Measurements from ENCODE around the gene ZNF823.
"Not testable (repeated sequence)": the region's sequence is repeated elsewhere in the genome, so short reads cannot be mapped to it uniquely, and the experiment has no call there.

Gene ZNF823

DNA sequence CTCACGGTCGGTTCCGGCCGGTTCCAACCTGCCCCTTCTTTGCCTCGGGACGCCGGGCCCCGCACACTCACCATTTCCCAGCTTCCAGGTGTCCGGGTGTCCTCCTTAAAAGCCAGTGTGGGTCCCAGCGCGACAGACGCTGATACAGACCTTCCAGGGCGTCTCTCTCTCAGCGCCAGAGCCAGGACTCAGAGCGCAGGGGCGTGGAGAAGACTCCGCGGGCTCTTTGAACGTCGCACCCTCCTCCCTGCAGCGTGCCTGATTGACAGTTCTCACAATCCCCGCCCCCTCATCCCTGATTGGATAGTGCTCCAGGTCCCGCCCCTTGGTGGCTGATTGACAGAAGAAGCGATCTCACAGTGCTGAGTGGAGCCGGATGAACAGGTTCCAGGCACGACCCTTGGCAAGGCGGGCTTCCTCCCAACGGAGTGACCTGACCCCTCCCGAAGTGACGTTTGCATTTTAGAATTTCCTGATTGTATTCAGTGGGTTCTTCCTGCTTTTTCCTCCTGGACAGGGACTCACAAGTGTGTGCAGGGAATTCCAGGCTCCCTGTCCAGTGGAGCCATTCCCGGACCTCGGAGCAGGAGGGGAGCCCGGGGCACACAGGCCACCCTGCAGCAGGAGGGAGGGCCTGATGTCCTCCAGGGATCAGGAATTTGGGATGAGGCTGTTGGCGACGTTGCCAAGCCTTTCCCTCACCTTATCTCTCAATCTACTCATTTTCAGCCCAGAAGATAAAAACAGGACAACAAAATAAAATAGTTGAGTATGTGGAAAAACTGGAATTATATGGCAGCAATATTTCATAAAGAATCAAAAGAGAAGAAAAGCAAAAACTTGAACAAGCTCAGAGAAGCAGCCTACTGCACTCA lies at the start of gene ZNF823:
Gene ZNF823, minus strand, starts transcription at position 201 of the 875 bp plus-strand sequence. Its CDS starts 127 bp downstream, at position 74.
- peak; percentile 100 for DNase-seq

DNA sequence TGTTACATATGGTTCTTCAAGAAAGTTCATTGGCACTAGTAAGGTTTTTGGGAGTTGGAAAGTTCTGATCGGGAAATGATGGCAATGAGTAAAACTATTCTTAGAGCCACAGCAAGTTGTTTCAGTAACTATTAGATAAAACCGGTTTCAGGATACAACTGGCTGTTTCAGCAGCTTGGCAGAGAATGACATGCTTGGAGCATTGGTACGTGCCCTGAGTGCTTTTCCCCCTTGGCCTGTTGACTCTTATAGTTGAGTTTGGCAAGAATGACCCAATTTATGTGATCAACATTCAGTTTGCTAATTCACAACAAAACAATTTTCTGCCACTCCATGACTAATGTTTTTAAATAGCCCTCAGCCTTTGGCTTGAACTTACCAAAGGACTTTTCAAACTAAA lies 48.8 kb upstream of the ZNF823 start:
- DNase-seq: no peak

DNA sequence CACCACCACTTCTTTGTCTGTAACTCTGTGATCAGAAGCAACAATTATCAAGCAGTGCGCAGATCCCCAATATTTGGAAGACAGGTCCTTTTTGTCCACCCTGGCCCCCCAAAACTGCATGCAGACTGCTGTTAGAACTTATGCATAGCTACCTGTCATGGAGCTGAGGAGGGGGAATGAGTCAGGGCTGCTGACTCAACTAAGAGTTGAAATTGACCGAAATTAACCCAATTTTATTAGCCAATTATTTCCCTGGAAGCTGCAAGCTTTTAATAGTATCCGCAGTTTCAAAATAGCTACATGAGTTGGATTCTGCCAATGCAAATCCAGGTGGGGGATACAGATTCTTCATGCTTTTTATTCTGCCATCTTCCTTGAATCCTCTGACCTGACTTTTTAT lies 45.6 kb upstream of the ZNF823 start:
- no peak for DNase-seq

DNA sequence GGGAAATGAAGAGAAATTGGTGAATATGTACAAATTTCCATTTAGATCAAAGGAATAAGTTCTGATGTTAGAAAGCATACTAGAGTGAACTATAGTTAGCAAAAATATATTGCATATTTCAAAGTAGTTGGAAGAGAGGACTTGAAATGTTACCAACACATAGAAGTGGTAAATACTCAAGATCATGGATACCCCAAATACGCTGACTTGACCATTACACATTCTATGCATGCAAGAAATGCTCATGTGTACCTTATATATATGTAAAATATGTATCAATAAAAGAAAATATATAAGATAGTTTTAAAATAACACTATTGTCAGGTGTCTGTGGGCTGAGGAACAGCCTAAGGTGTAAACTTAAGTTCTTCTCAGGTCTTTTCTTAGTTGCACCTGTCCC lies 45.0 kb upstream of the ZNF823 start:
- DNase-seq: no peak

DNA sequence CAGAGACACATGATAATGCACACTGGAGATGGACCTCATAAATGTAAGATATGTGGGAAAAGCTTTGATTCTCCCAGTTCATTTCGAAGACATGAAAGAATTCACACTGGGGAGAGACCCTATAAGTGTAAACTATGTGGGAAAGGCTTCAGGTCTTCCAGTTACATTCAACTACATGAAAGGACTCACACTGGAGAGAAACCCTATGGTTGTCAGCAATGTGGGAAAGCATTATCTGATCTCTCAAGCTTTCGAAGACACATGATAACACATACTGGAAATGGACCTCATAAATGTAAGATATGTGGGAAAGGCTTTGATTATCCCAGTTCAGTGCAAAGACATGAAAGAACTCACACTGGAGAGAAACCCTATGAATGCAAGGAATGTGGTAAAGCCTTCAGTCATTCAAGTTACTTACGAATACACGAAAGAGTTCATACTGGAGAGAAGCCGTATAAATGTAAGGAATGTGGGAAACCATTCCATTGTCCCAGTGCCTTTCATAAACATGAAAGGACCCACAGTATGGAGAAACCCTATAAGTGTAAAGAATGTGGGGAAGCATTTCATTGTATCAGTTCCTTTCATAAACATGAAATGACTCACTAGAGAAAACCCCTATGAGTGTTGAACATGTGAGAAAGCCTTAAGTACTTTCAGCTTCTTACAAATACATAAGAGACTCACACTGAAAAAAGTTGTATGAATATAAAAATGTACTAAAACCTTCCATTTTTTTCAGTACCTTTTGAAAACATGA lies 42.7 kb upstream of the ZNF823 start:
- DNase-seq: no peak

DNA sequence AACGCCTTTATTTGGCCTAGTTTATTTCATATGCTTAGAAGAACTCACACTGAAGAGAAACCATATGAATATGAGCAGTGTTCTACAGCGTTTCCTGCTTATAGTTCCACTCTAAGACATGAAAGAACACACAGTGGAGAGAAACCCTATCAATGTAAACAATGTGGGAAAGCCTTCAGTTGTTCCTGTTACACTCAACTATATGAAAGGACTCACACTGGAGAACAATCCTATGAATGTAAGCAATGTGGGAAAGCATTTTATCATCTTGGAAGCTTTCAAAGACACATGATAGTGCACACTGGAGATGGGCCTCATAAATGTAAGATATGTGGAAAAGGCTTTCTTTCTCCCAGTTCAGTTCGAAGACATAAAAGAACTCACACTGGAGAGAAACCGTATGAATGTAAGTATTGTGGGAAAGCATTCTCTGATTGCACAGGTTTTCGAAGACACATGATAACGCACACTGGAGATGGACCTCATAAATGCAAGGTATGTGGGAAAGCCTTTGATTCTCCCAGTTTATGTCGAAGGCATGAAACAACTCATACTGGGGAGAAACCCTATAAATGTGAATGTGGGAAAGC lies 41.8 kb upstream of the ZNF823 start:
- DNase-seq: no peak

DNA sequence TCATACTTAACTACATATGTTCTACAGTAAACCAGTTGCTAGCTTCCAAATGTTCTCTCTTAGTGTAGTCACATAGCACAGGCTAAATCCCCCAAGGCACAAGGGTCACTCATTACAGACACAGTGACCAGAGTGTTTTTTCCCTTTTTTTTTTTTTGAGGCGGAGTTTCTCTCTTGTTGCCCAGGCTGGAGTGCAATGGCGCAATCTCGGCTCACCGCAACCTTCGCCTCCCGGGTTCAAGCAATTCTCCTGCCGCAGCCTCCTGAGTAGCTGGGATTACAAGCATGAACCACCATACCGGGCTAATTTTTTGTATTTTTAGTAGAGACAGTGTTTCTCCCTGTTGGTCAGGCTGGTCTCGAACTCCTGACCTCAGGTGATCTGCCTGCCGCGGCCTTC lies 37.9 kb upstream of the ZNF823 start:
- not testable (repeated sequence) for DNase-seq

DNA sequence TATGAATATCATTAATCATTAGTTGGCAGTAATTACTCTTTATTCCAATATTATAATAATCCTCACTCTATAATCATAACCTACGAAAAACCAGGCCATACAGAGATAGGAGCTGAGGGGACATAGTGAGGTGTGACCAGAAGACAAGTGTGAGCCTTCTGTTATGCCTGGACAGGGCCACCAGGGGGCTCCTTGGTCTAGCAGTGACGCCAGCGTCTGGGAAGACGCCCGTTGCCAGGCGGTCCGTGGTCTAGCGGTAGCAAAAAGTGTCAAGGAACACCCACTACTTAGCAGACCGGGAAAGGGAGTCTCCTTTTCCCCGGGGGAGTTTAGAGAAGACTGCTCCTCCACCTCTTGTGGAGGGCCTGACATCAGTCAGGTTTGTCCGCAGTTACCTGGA lies 32.8 kb upstream of the ZNF823 start:
- not testable (repeated sequence) for DNase-seq

DNA sequence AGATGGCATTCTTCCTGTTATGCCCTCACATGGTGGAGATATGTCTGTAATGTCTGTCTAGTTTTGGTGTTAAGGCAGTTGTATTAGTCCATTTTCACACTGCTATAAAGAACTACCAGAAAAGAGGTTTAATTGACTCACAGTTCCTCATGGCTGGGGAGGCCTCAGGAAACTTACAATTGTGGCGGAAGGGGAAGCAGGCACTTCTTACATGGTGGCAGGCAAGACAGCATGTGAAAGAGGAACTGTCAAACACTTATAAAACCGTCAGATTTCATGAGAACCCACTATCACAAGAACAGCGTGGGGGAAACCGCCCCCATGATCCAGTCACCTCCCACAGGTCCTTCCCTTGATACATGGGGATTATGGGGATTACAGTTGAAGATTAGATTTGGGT lies 31.2 kb upstream of the ZNF823 start:
- DNase-seq: no peak

DNA sequence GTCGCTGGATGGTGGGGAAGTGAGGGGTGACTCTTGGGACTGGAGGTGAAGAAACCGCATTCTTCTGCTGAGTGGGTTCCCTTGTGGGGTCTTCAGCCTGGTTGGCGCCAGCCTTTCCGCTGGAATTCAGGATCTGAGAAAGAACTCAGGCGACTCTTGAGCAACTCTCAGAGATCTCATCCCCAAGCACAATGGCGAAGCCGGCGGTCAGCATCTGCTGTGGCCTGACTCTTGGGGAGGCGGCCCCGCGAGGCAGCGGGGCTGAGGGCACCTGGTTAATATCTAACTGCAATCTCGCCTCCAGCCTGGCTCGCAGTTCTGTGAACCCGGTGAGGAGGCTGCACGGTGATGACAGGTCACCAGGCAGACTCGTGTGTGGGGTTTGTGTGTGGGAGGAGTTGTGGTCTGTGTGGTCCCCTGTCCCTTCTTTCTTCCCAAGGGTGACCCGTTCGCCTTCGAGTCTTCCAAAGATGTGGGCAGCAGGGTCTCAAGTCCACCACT lies 28.9 kb upstream of the ZNF823 start:
- peak; percentile 47 for DNase-seq

DNA sequence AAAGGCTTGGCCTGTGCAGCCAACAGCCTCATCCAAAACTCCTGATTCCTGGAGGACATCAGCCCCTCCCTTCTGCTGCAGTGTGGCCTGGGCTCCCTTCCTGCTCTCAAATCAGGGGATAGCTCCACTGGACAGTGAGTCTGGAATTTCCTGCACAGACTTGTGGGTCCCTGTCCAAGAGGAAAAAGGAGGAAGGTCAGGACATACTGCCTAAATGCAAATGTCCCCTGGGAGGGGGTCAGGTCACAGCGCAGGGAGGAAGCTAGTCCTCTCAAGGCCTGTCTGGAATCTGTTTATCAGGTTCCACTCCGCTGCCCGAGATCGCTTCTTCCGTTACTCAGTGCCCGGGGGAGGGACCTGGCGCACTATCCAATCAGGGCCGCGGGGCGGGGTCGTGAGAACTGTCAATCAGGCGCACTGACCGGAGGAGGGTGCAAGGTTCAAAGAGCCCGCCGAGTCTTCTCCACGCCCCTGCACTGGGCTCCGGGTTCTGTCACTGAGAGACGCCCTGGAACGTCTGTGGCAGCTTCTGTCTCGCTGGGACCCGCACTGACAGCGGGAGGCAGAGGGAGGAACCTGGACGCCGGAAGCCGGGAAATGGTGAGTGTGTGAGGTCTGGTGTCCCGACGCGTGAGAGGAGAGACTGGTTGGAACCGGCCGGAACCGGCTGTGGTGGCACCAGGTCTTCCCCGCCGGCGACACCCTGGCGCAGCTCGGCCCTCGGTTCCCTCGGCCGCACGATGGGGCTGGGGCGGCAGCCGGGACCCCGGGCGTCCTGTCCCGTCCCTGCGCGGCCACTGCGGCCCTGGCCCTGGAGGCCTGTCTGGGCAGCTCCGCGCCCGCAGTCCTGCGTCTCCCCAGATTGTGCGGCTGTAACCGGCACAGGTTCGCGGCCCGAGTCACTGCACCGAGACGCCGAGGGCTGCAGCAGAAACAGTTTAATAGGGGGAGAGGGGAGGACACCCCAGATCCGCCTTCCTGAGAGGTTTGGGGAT lies 28.1 kb upstream of the ZNF823 start, which contains the start of gene ZNF441:
Gene ZNF441, plus strand, starts transcription at position 404 of the 995 bp plus-strand sequence. Its CDS starts 194 bp downstream, at position 598.
- DNase-seq: peak; percentile 98

DNA sequence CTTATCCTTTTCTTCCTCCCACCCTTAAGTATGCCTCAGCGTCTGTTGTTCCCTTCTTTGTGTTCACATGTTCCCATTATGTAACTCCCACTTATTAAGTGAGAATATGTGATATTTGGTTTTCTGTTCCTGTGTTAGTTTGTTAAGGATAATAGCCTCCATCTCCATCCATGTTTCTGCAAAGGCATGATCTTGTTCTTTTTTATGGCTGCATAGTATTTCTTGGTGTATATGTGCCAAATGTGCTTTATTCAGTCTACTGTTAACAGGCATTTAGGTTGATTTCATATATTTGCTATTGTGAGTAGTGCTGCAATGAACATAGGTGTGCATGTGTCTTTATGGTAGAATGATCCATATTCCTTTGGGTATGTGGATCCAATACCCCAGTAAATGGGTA lies 24.9 kb upstream of the ZNF823 start:
- DNase-seq: no peak

DNA sequence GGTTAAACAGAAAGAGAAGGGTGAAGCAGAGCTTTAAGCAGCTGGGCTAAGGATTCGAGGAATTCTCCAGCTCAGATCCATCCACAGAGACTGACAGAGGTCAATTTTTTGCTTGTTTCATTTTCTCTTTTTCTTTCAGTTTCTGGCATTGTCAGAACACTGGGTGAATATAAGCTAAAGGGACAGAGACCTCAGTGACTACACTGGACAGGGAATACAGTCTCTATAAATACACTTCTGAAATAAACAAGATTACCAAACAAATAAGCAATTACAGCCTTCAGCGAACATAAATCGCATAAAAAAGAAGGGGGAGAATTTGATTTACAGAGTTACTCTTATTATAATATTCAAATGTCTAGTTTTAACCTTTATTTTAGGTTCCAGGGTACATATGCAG lies 24.4 kb upstream of the ZNF823 start:
- DNase-seq: no peak

DNA sequence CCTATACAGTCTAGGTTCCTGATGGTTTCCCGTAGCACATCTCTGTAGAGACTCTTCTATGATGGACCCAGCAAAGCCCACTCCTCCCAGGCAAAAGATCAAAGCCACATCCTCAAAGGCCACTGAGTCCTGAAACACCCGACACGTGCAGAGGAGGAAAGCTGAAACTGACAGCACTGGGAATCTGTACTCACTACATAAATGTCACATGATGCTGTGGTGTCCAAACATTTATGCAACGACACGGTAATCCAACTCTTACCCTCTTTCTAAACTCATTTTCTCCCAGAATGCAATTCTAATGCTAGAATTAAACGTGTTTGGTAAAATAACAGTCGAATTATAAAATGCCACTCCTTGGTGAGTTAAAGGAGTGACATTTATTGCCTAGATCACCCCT lies 21.1 kb upstream of the ZNF823 start:
- DNase-seq: no peak

DNA sequence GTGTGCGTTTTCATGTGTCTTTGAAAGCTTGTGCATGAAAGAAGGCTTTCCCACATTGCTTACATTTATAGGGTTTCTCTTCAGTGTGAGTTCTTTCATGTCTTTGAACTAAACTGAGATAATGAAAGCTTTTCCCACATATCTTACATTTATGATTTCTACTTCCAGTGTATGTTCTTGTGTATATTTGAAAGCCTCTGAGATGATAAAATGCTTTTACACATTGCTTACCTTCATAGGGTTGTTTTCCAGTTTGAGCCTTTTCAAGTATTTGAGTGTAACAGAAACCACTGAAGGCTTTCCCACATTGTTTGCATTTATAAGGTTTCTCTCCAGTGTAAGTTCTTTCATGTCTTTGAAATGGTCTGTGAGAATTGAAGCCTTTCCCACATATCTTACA lies 18.2 kb upstream of the ZNF823 start:
- no peak for DNase-seq

DNA sequence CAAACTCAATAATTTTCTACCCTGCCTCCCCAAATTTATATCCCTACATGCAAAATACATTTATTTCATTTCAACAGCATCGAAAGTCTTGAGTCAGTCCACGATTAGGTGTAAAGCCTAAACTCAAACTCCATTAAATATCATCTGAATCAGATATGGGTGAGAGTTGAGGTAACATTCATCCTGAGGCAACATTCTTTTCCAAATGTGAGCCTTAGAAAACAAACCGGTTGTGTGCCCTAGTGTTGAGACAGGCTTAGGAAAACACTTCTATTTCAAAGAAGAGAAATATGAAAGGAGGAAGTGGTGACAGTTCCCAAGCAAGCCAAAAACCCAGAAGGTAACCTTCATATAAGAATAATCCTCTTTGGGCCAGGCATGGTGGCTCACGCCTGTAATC lies 15.9 kb upstream of the ZNF823 start:
- no peak for DNase-seq

DNA sequence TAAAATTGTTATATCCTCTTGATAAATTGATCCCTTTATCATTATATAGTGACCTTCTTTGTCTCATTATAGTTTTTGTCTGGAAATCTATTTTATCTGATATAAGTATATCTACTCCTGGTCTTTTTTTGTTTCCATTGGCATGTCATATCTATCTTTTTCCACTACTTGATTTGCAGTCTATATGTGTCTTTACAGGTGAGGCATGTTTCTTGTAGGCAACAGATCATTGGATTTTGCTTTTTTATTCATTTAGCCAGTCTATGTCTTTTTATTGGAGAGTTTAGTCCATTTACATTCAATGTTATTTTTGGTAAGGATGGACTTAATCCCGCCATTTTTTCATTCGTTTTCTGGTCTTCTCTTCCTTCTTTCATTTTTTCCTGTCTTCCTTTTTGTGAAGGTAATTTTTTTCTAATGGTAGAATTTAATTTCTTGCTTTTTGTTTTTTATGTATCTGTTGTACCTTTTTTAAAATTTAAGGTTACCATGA lies 13.5 kb upstream of the ZNF823 start:
- no peak for DNase-seq

DNA sequence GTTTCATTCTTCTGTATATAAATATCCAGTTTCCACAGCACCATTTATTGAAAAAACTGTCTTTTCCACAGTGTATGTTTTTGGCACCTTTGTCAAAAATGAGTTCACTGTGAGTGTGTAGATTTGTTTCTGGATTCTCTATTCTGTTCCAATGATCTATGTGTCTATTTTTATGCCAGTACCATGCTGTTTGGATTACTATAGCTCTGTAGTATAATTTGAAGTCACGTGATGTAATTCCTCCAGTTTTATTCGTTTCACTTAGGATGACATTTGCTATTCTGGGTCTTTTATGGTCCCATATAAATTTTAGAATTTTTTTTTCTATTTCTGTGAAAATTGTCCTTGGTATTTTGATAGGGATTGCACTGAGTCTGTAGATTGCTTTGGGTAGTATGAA lies 11.0 kb upstream of the ZNF823 start:
- no peak for DNase-seq

DNA sequence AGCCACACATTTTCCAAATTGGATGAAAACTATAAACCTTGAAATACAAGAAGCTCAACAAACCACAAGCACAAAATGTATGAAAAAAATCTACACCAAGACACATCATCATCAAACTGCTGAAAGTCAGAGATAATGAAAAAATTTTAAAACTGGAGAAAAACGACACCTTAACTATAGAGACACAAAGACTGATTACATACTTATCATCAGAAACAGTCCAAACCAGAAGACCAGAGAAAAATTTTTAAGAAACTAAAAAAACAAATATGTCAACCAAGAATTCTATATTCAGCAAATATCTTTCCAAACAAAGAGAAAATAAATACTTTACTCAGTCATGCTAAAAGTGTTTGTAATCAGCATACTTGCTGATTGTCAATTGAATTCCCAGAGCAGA lies 8.5 kb upstream of the ZNF823 start:
- DNase-seq: no peak

DNA sequence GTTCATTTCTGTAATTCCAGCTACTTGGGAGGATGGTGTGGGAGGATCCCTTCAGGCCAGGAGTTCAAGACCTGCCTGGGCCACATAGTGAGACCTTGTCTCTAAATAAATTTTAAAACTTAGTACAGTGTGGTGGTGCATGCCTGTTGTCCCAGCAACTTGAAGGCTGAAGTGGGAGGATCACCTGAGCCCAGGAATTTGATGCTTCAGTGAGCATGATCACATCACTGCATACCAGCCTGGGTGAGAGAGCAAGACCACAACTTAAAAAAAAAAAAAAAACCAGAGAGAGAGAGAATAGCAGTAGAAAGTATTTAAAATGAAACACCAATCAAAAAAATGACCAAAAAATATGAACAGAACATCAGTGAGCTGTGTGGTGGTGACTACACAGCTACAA lies 7.1 kb upstream of the ZNF823 start:
- DNase-seq: no peak

DNA sequence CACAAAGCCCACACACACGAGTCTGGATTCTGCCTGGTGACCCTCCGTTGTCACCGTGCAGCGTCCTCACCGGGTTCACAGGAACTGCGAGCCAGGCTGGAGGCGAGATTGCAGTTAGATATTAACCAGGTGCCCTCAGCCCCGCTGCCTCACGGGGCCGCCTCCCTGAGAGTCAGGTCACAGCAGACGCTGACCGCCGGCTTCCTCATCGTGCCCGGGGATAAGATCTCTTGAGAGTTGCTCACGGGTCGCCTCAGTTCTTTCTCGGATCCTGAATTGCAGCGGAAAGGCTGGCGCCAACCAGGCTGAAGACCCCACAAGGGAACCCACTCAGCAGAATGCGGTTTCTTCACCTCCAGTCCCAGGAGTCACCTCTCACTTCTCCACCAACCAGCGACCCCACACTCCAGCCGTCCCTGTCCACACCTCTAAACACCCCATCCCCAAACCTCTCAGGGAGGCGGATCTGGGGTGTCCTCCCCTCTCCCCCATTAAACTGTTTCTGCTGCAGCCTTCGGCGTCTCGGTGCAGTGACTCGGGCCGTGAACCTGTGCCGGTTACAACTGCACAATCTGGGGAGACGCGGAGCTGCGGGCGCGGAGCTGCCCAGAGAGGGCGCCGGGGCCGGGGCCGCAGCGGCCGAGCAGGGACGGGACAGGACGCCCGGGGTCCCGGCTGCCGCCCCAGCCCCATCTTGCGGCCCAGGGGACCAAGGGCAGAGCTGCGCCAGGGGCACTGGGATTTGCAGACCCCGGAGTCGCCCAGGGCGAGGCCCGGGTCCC lies 591 bp downstream of the ZNF823 start:
- peak; percentile 58 for DNase-seq

Data from stimulated activated CD4-positive, alpha-beta T cell treated with anti-CD3 and anti-CD28 coated beads, Interleukin-15, amount 100 ng/mL, for 24 hours (primary cell).